Measurements from ENCODE around the gene NAXD. TPM values are rescaled to one million over a fixed set of nuclear protein-coding genes. Genes with fewer than 3 reads are reported as not detected.
A peak's percentile ranks its signal among the peaks of the same experiment; 100 is the strongest.

Gene NAXD
- total and polyA plus RNA-seq, 10 of the 15 experiments (the other 5 are each of a cell fraction or from before 2014, with no cell fraction given): 1.5 to 36.2 (median 23.8) TPM

DNA sequence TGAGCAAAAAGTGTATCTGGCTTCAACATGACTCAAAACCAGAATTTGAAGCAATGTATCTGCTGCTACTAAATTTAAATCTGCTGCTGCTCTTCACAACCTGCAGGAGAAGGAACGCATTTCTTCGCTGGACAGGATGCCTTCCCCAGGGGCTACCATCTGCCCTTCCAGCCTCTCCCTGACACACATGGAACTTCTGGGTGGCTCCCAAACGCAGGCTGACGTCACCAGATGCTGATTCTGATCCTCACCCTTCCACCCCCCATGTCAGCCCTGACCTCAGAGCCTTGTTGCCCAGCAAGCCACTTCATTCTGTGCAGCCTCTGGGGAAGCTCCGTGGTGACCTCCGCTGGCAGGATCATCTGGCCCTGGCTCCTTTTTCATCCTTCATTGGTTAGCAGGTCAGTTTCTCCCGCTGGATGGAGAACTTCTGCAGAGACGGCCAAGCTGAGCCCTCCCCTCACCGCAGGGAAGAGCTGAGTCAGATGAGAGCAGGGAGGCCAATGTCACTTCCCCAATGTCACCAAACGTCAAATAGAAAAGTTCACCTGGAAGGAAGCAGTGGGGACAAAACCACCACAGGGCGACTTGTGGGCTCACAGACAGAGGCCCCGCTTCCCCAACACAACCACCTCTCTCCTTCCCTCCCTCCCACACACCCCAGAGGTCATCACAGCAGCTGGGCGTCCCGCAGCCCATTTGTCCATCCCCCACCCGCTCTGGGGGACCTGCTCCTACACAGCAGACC is 39.8 kb upstream of the NAXD start:
- RAD21 ChIA-PET (ENCODE audit: unreplicated experiment): interaction anchor here (0.9 to 2.8 kb wide), 3 partner anchors 117 to 242 kb away, joined by 3 to 10 read pairs (median 4); no protein-coding TSS in a partner anchor
- ATAC-seq (peak; percentile 90), DNase-seq (ENCODE audit: low read depth, low spot score) (peak; percentile 43), FAIRE-seq (peak; percentile 79)
- no TSS peak for BruUV-seq (replicated peaks)
- in situ Hi-C loops (cut with MboI): no loop called here
- SMC1A ChIA-PET (ENCODE audit: uncharacterized antibody, unreplicated experiment): interaction anchor here (1.4 kb wide), 1 partner anchor 120 kb away, joined by 3 read pairs; no protein-coding TSS in a partner anchor
- intact Hi-C loops (cut with micrococcal nuclease; ENCODE audit: unreplicated experiment): no loop called here
- CTCF ChIA-PET: interaction anchor here (0.6 to 2.2 kb wide), 6 partner anchors 11 to 243 kb away, joined by 3 to 9 read pairs (median 4); no protein-coding TSS in a partner anchor
- Histone ChIP-seq H3K27ac (ENCODE audit: control insufficient read depth, insufficient read depth) (0 out of 2 replicates have a peak overlapping the region, but pooled peaks have one; percentile 8), H4K20me1 (ENCODE audit: control insufficient read depth, insufficient read depth) (no peaks in the 10 kb centered on the region), H3K4me3 (peak overlapping the region; percentile 69; the same call in 1 of the 2 replicates), H3K9ac (ENCODE audit: control insufficient read depth, insufficient read depth, low read length) (no peak overlapping the region), H3K9me3 (replicated peaks; ENCODE audit: control insufficient read depth, insufficient read depth, low read length) (no peaks in the 10 kb centered on the region), H2AFZ (ENCODE audit: control insufficient read depth, low read depth, low read length) (peak overlapping the region; percentile 56), H3K27me3 (replicated peaks in 1 of 2; ENCODE audit: control insufficient read depth in 2 of 2, insufficient read depth in 2 of 2, low read length in 1 of 2) (no peaks in the 10 kb centered on the region; a peak in 1 of 4 replicates), H3K4me1 (ENCODE audit: control insufficient read depth, insufficient read depth, low read length) (peaks cover 18% of the 10 kb centered on the region), H3K79me2 (ENCODE audit: control insufficient read depth, insufficient read depth, low read length) (no peaks in the 10 kb centered on the region), H3K4me2 (ENCODE audit: control insufficient read depth, insufficient read depth) (peak overlapping the region; percentile 97), H3K36me3 (ENCODE audit: control insufficient read depth in 2 of 2, insufficient read depth in 2 of 2, low read length in 1 of 2) (no peaks in the 10 kb centered on the region)
- POLR2A ChIA-PET: interaction anchor here (0.5 kb wide), 1 partner anchor 17 kb away, joined by 6 read pairs; no protein-coding TSS in a partner anchor
- WGBS (ENCODE audit: insufficient coverage, insufficient replicate concordance, low lambda C conversion rate, missing lambda C conversion rate): under 1% methylated on average over 13 of the region's 15 CpGs
- TF ChIP-seq CEBPB (IDR thresholded peaks at IDR 0.05; ENCODE audit: borderline replicate concordance in 1 of 2, low read depth in 2 of 2, low read length in 2 of 2) (no peak), POU2F2 (IDR thresholded peaks at IDR 0.05; ENCODE audit: borderline replicate concordance, low read depth, low read length) (peak; percentile 21; the same call in 1 of the 3 replicates), SPI1 (IDR thresholded peaks at IDR 0.05; ENCODE audit: borderline replicate concordance, insufficient read depth, low read depth, low read length) (peak; percentile 81), GATAD2B (conservative IDR thresholded peaks at IDR 0.05; ENCODE audit: low read depth) (0 out of 2 replicates have a peak, but pooled peaks have one; percentile 21), SMC3 (IDR thresholded peaks at IDR 0.05; ENCODE audit: borderline replicate concordance, low read length) (no peak), IRF4 (IDR thresholded peaks at IDR 0.05; ENCODE audit: low read depth, low read length) (peak; percentile 84), BCL11A (IDR thresholded peaks at IDR 0.05; ENCODE audit: low read depth, low read length) (no peak), DPF2 (IDR thresholded peaks at IDR 0.05) (peak; percentile 53; the same call in 1 of the 2 replicates), SMARCA5 (IDR thresholded peaks at IDR 0.05) (no peak), ETV6 (conservative IDR thresholded peaks at IDR 0.05 in 1 of 2, IDR thresholded peaks at IDR 0.05 in 1 of 2; ENCODE audit: borderline replicate concordance in 1 of 2, low read depth in 1 of 2) (peak in 1 of 2 experiments; percentile 90; a peak in 2 of 4 replicates), PAX5 (IDR thresholded peaks at IDR 0.05; ENCODE audit: borderline replicate concordance, low read depth, low read length) (0 out of 2 replicates have a peak, but pooled peaks have one; percentile 72), ATF7 (IDR thresholded peaks at IDR 0.05; ENCODE audit: low read depth) (peak; percentile 47), BHLHE40 (IDR thresholded peaks at IDR 0.05; ENCODE audit: borderline replicate concordance in 1 of 2, low read depth in 2 of 2, low read length in 1 of 2) (peak; percentile 24 to 32; a peak in 2 of 4 replicates), NFIC (IDR thresholded peaks at IDR 0.05; ENCODE audit: low read depth, low read length) (peak; percentile 73), LARP7 (IDR thresholded peaks at IDR 0.05) (peak; percentile 33; the same call in 1 of the 2 replicates), MEF2A (IDR thresholded peaks at IDR 0.05; ENCODE audit: insufficient read depth, low read depth, low read length) (0 out of 2 replicates have a peak, but pooled peaks have one; percentile 48)
- TF ChIP-seq, protein P1, sequence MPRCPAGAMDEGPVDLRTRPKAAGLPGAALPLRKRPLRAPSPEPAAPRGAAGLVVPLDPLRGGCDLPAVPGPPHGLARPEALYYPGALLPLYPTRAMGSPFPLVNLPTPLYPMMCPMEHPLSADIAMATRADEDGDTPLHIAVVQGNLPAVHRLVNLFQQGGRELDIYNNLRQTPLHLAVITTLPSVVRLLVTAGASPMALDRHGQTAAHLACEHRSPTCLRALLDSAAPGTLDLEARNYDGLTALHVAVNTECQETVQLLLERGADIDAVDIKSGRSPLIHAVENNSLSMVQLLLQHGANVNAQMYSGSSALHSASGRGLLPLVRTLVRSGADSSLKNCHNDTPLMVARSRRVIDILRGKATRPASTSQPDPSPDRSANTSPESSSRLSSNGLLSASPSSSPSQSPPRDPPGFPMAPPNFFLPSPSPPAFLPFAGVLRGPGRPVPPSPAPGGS (IDR thresholded peaks at IDR 0.05; ENCODE audit: borderline replicate concordance, insufficient read depth, low read depth, low read length, poor library complexity, severe bottlenecking): peak; percentile 60
- TF ChIP-seq, protein P2, sequence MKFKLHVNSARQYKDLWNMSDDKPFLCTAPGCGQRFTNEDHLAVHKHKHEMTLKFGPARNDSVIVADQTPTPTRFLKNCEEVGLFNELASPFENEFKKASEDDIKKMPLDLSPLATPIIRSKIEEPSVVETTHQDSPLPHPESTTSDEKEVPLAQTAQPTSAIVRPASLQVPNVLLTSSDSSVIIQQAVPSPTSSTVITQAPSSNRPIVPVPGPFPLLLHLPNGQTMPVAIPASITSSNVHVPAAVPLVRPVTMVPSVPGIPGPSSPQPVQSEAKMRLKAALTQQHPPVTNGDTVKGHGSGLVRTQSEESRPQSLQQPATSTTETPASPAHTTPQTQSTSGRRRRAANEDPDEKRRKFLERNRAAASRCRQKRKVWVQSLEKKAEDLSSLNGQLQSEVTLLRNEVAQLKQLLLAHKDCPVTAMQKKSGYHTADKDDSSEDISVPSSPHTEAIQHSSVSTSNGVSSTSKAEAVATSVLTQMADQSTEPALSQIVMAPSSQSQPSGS (IDR thresholded peaks at IDR 0.05; ENCODE audit: low read length): peak; percentile 45; the same call in 1 of the 2 replicates
- TF ChIP-seq, protein P3, sequence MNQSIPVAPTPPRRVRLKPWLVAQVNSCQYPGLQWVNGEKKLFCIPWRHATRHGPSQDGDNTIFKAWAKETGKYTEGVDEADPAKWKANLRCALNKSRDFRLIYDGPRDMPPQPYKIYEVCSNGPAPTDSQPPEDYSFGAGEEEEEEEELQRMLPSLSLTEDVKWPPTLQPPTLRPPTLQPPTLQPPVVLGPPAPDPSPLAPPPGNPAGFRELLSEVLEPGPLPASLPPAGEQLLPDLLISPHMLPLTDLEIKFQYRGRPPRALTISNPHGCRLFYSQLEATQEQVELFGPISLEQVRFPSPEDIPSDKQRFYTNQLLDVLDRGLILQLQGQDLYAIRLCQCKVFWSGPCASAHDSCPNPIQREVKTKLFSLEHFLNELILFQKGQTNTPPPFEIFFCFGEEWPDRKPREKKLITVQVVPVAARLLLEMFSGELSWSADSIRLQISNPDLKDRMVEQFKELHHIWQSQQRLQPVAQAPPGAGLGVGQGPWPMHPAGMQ (IDR thresholded peaks at IDR 0.05; ENCODE audit: borderline replicate concordance): no peak
